ENCODE results near the gene NCAPG.

The NCAPG gene

GRCh38 chr4:17778431-17778830 lies 32.3 kb upstream of the NCAPG start:
- Histone ChIP-seq H3K27me3 (ENCODE audit: control insufficient read depth, insufficient read depth, low read length) (peaks cover 12% of the 10 kb centered on the region), H3K27ac (ENCODE audit: low read depth, low read length) (no peak overlapping the region), H3K4me1 (ENCODE audit: control insufficient read depth, insufficient read depth, low read length) (peaks cover 5% of the 10 kb centered on the region), H3K36me3 (ENCODE audit: control insufficient read depth, insufficient read depth, low read length) (no peaks in the 10 kb centered on the region), H3K4me3 (ENCODE audit: low read length) (no peak overlapping the region), H3K9ac (ENCODE audit: low read length) (no peak overlapping the region)

- Histone ChIP-seq H3K27me3 (ENCODE audit: control insufficient read depth, insufficient read depth, low read length) (peaks cover 12% of the 10 kb centered on the region), H3K9ac (ENCODE audit: low read length) (no peak overlapping the region), H3K36me3 (ENCODE audit: control insufficient read depth, insufficient read depth, low read length) (no peaks in the 10 kb centered on the region), H3K4me3 (ENCODE audit: low read length) (peak overlapping the region; percentile 61), H3K4me1 (ENCODE audit: control insufficient read depth, insufficient read depth, low read length) (peaks cover 5% of the 10 kb centered on the region), H3K27ac (ENCODE audit: low read depth, low read length) (no peak overlapping the region)
Measured at GRCh38 chr4:17780501-17781299, 30.1 kb upstream of the NCAPG start.

- peaks cover 5% of the 10 kb centered on the region for H3K4me1 ChIP-seq (ENCODE audit: control insufficient read depth, insufficient read depth, low read length)
- H3K4me3 ChIP-seq (ENCODE audit: low read length), result peak within 1 kb of the TSS; percentile 61
- H3K36me3 ChIP-seq (ENCODE audit: control insufficient read depth, insufficient read depth, low read length), result no peaks in the 10 kb centered on the region
- H3K27ac ChIP-seq (ENCODE audit: low read depth, low read length), result no peak within 1 kb of the TSS
- no peak within 1 kb of the TSS for H3K9ac ChIP-seq (ENCODE audit: low read length)
- peaks cover 12% of the 10 kb centered on the region for H3K27me3 ChIP-seq (ENCODE audit: control insufficient read depth, insufficient read depth, low read length)
Measured at GRCh38 chr4:17781300-17782287, 29.2 kb upstream of the NCAPG start, which contains the start of gene FAM184B. TSS of gene FAM184B (minus strand) at chr4:17781621. CDS start at chr4:17781299, 322 bp downstream.

- Histone ChIP-seq H3K9ac (ENCODE audit: low read length) (no peak overlapping the region), H3K36me3 (ENCODE audit: control insufficient read depth, insufficient read depth, low read length) (no peaks in the 10 kb centered on the region), H3K27ac (ENCODE audit: low read depth, low read length) (no peak overlapping the region), H3K4me3 (ENCODE audit: low read length) (no peak overlapping the region), H3K4me1 (ENCODE audit: control insufficient read depth, insufficient read depth, low read length) (no peaks in the 10 kb centered on the region), H3K27me3 (ENCODE audit: control insufficient read depth, insufficient read depth, low read length) (peaks cover 6% of the 10 kb centered on the region)
Measured at GRCh38 chr4:17785858-17786257, 24.9 kb upstream of the NCAPG start.

GRCh38 chr4:17786567-17786966 lies 24.2 kb upstream of the NCAPG start:
- H3K27me3 ChIP-seq (ENCODE audit: control insufficient read depth, insufficient read depth, low read length), result peaks cover 6% of the 10 kb centered on the region
- H3K27ac ChIP-seq (ENCODE audit: low read depth, low read length), result no peak overlapping the region
- H3K9ac ChIP-seq (ENCODE audit: low read length), result no peak overlapping the region
- no peaks in the 10 kb centered on the region for H3K4me1 ChIP-seq (ENCODE audit: control insufficient read depth, insufficient read depth, low read length)
- no peak overlapping the region for H3K4me3 ChIP-seq (ENCODE audit: low read length)
- H3K36me3 ChIP-seq (ENCODE audit: control insufficient read depth, insufficient read depth, low read length), result no peaks in the 10 kb centered on the region

- Histone ChIP-seq H3K27me3 (ENCODE audit: control insufficient read depth, insufficient read depth, low read length) (no peaks in the 10 kb centered on the region), H3K9ac (ENCODE audit: low read length) (no peak overlapping the region), H3K4me3 (ENCODE audit: low read length) (no peak overlapping the region), H3K27ac (ENCODE audit: low read depth, low read length) (no peak overlapping the region), H3K4me1 (ENCODE audit: control insufficient read depth, insufficient read depth, low read length) (no peaks in the 10 kb centered on the region), H3K36me3 (ENCODE audit: control insufficient read depth, insufficient read depth, low read length) (no peaks in the 10 kb centered on the region)
Measured at GRCh38 chr4:17787315-17787714, 23.5 kb upstream of the NCAPG start.

GRCh38 chr4:17788956-17789355 lies 21.8 kb upstream of the NCAPG start:
- Histone ChIP-seq H3K27me3 (ENCODE audit: control insufficient read depth, insufficient read depth, low read length) (no peaks in the 10 kb centered on the region), H3K9ac (ENCODE audit: low read length) (no peak overlapping the region)

GRCh38 chr4:17794730-17795129 lies 16.0 kb upstream of the NCAPG start:
- Histone ChIP-seq H3K27ac (ENCODE audit: low read depth, low read length) (no peak overlapping the region), H3K9ac (ENCODE audit: low read length) (no peak overlapping the region), H3K4me1 (ENCODE audit: control insufficient read depth, insufficient read depth, low read length) (no peaks in the 10 kb centered on the region), H3K27me3 (ENCODE audit: control insufficient read depth, insufficient read depth, low read length) (no peaks in the 10 kb centered on the region), H3K36me3 (ENCODE audit: control insufficient read depth, insufficient read depth, low read length) (no peaks in the 10 kb centered on the region), H3K4me3 (ENCODE audit: low read length) (no peak overlapping the region)

More at GRCh38 chr4:17788956-17789355, 21.8 kb upstream of the NCAPG start:
- H3K4me1 ChIP-seq (ENCODE audit: control insufficient read depth, insufficient read depth, low read length), result no peaks in the 10 kb centered on the region
- H3K36me3 ChIP-seq (ENCODE audit: control insufficient read depth, insufficient read depth, low read length), result no peaks in the 10 kb centered on the region
- no peak overlapping the region for H3K27ac ChIP-seq (ENCODE audit: low read depth, low read length)
- no peak overlapping the region for H3K4me3 ChIP-seq (ENCODE audit: low read length)

- Histone ChIP-seq H3K36me3 (ENCODE audit: control insufficient read depth, insufficient read depth, low read length) (peaks cover 2% of the 10 kb centered on the region), H3K4me3 (ENCODE audit: low read length) (no peak overlapping the region), H3K4me1 (ENCODE audit: control insufficient read depth, insufficient read depth, low read length) (no peaks in the 10 kb centered on the region), H3K27me3 (ENCODE audit: control insufficient read depth, insufficient read depth, low read length) (no peaks in the 10 kb centered on the region), H3K9ac (ENCODE audit: low read length) (no peak overlapping the region), H3K27ac (ENCODE audit: low read depth, low read length) (no peak overlapping the region)
Measured at GRCh38 chr4:17797808-17798207, 13.0 kb upstream of the NCAPG start.

GRCh38 chr4:17805580-17806155 lies 5.1 kb upstream of the NCAPG start:
- H3K36me3 ChIP-seq (ENCODE audit: control insufficient read depth, insufficient read depth, low read length), result peaks cover 4% of the 10 kb centered on the region
- H3K4me1 ChIP-seq (ENCODE audit: control insufficient read depth, insufficient read depth, low read length), result peaks cover 17% of the 10 kb centered on the region
- H3K27me3 ChIP-seq (ENCODE audit: control insufficient read depth, insufficient read depth, low read length), result no peaks in the 10 kb centered on the region
- H3K4me3 ChIP-seq (ENCODE audit: low read length), result no peak overlapping the region
- no peak overlapping the region for H3K9ac ChIP-seq (ENCODE audit: low read length)
- H3K27ac ChIP-seq (ENCODE audit: low read depth, low read length), result no peak overlapping the region

- H3K9ac ChIP-seq (ENCODE audit: low read length), result no peak overlapping the region
- H3K4me3 ChIP-seq (ENCODE audit: low read length), result peak overlapping the region; percentile 47
Measured at GRCh38 chr4:17807446-17807845, 3.3 kb upstream of the NCAPG start.

GRCh38 chr4:17809667-17810066 lies 1.1 kb upstream of the NCAPG start:
- peaks cover 21% of the 10 kb centered on the region for H3K4me1 ChIP-seq (ENCODE audit: control insufficient read depth, insufficient read depth, low read length)
- H3K27me3 ChIP-seq (ENCODE audit: control insufficient read depth, insufficient read depth, low read length), result no peaks in the 10 kb centered on the region
- H3K4me3 ChIP-seq (ENCODE audit: low read length), result peak overlapping the region; percentile 98
- H3K27ac ChIP-seq (ENCODE audit: low read depth, low read length), result peak overlapping the region; percentile 95
- H3K9ac ChIP-seq (ENCODE audit: low read length), result peak overlapping the region; percentile 32
- no peaks in the 10 kb centered on the region for H3K36me3 ChIP-seq (ENCODE audit: control insufficient read depth, insufficient read depth, low read length)

More at GRCh38 chr4:17807446-17807845, 3.3 kb upstream of the NCAPG start:
- H3K4me1 ChIP-seq (ENCODE audit: control insufficient read depth, insufficient read depth, low read length), result peaks cover 21% of the 10 kb centered on the region
- no peaks in the 10 kb centered on the region for H3K27me3 ChIP-seq (ENCODE audit: control insufficient read depth, insufficient read depth, low read length)
- peak overlapping the region; percentile 12 for H3K27ac ChIP-seq (ENCODE audit: low read depth, low read length)
- peaks cover 4% of the 10 kb centered on the region for H3K36me3 ChIP-seq (ENCODE audit: control insufficient read depth, insufficient read depth, low read length)

Data from rectal smooth muscle tissue (tissue), 1 donor.